Neural cell (in vitro differentiated cells): Measurements from ENCODE around the gene GADL1. TPM values are rescaled to one million over a fixed set of nuclear protein-coding genes. Genes with fewer than 3 reads are reported as not detected.

Experiments
- H2AFZ ChIP-seq: fragments of 200-600, 300-800 bp; sonication (generic), shearing (Covaris generic); 2 replicates; pipeline ENCODE4 v1.6.0; 2014; ENCODE audit warnings: low read depth, mild to moderate bottlenecking, antibody characterized with exemption, low read length, moderate library complexity
- H3F3A ChIP-seq: fragments of 200-600 bp; shearing (Covaris generic); 2 replicates; pipeline ENCODE4 v1.6.1; 2016; ENCODE audit warnings: mild to moderate bottlenecking, moderate library complexity, mixed read lengths, antibody characterized with exemption, low read length; ENCODE audit not compliant: insufficient read depth, poor library complexity, severe bottlenecking
- H3K27ac ChIP-seq: fragments of 200-600, 300-800 bp; sonication (generic), shearing (Covaris generic); 2 replicates; pipeline ENCODE4 v1.5.1; 2014; ENCODE audit warnings: mild to moderate bottlenecking, low read length, moderate library complexity
- H3K27me3 ChIP-seq: fragments of 300-800, 200-600 bp; sonication (generic), shearing (Covaris generic); 2 replicates; pipeline ENCODE4 v1.6.0; 2014; ENCODE audit warnings: mild to moderate bottlenecking, low read depth, low read length, moderate library complexity; ENCODE audit not compliant: insufficient read depth
- H3K36me3 ChIP-seq: fragments of 300-800, 200-600 bp; sonication (generic), shearing (Covaris generic); 2 replicates; pipeline ENCODE4 v1.5.1; 2014; ENCODE audit warnings: mild to moderate bottlenecking, antibody characterized with exemption, low read length, moderate library complexity; ENCODE audit not compliant: insufficient read depth
- H3K4me2 ChIP-seq: fragments of 300-800, 200-600 bp; sonication (generic), shearing (Covaris generic); 2 replicates; pipeline ENCODE4 v1.6.0; 2014; ENCODE audit warnings: mild to moderate bottlenecking, low read length
- H3K4me3 ChIP-seq: fragments of 300-800, 200-600 bp; sonication (generic), shearing (Covaris generic); 2 replicates; pipeline ENCODE4 v1.5.1; 2014; ENCODE audit warnings: mild to moderate bottlenecking, low read length, moderate library complexity
- H3K79me2 ChIP-seq: fragments of 200-600 bp; shearing (Covaris generic); replicated peaks from 2 replicates; pipeline ENCODE4 v1.6.0; 2014; ENCODE audit warnings: mild to moderate bottlenecking, low read length, moderate library complexity; ENCODE audit not compliant: insufficient read depth
- H3K9ac ChIP-seq: fragments of 300-800, 200-600 bp; sonication (generic), shearing (Covaris generic); 2 replicates; pipeline ENCODE4 v1.6.1; 2016; ENCODE audit warnings: mild to moderate bottlenecking, low read length, mixed read lengths
- H3K9me2 ChIP-seq: fragments of 200-600 bp; shearing (Covaris generic); 2 replicates; pipeline ENCODE4 v1.6.1; 2016; ENCODE audit warnings: mild to moderate bottlenecking, low read length, mixed read lengths; ENCODE audit not compliant: insufficient read depth
- H3K9me3 ChIP-seq: fragments of 200-600, 300-800 bp; sonication (generic), shearing (Covaris generic); 2 replicates; pipeline ENCODE4 v1.6.1; 2016; ENCODE audit warnings: mild to moderate bottlenecking, mixed run types, low read length, moderate library complexity, mixed read lengths
- H4K20me1 ChIP-seq: fragments of 200-600 bp; shearing (Covaris generic); 2 replicates; pipeline ENCODE4 v1.6.1; 2016; ENCODE audit warnings: mild to moderate bottlenecking, mixed run types; ENCODE audit not compliant: insufficient read depth
- CTCF ChIP-seq: fragments of 450-650 bp; IDR thresholded peaks from 2 replicates; pipeline ENCODE4 v1.5.1; 2014; ENCODE audit warnings: antibody characterized with exemption, mild to moderate bottlenecking, moderate library complexity; ENCODE audit not compliant: poor library complexity, severe bottlenecking
- EP300 ChIP-seq: fragments of 450-650 bp; conservative IDR thresholded peaks from 2 replicates; pipeline ENCODE4 v1.6.1; 2014; ENCODE audit warnings: antibody characterized with exemption, mild to moderate bottlenecking, moderate library complexity; ENCODE audit not compliant: poor library complexity, severe bottlenecking
- EZH2 ChIP-seq: fragments of 200-600, 300-800 bp; shearing (Covaris generic), sonication (generic); IDR thresholded peaks from 2 replicates; pipeline ENCODE4 v1.6.1; 2014; ENCODE audit warnings: antibody characterized with exemption, low read length, borderline replicate concordance, mild to moderate bottlenecking; ENCODE audit not compliant: insufficient read depth, poor library complexity, severe bottlenecking
- MXI1 ChIP-seq: fragments of 450-650 bp; conservative IDR thresholded peaks from 2 replicates; pipeline ENCODE4 v1.6.1; 2014; ENCODE audit warnings: antibody characterized with exemption, mild to moderate bottlenecking; ENCODE audit not compliant: poor library complexity, severe bottlenecking
- POLR2AphosphoS5 ChIP-seq: IDR thresholded peaks from 2 replicates; pipeline ENCODE4 v1.6.1; 2012
- RAD21 ChIP-seq: fragments of 450-650 bp; conservative IDR thresholded peaks from 2 replicates; pipeline ENCODE4 v1.6.1; 2014; ENCODE audit warnings: antibody characterized with exemption, mild to moderate bottlenecking, moderate library complexity
- REST ChIP-seq: IDR thresholded peaks from 2 replicates; pipeline ENCODE4 v1.6.1; 2012; ENCODE audit warnings: borderline replicate concordance
- SMC3 ChIP-seq: fragments of 450-650 bp; conservative IDR thresholded peaks from 2 replicates; pipeline ENCODE4 v1.6.1; 2014; ENCODE audit warnings: antibody characterized with exemption, mild to moderate bottlenecking, moderate library complexity; ENCODE audit not compliant: poor library complexity
- TAF1 ChIP-seq: IDR thresholded peaks from 2 replicates; pipeline ENCODE4 v1.6.1; 2012; ENCODE audit warnings: low read depth
- polyA plus RNA-seq: library from polyadenylated mRNA; depleted of rRNA; stranded (reverse); fragments of >200 nt; gene quantifications from 2 replicates; pipeline ENCODE4 v1.2.3, GENCODE V29; 2014

Gene GADL1
- polyA plus RNA-seq, 1 donor from 2014 or later, result not detected

- no peaks in the 10 kb centered on the region for H3F3A ChIP-seq
- no peaks in the 10 kb centered on the region for H3K9me2 ChIP-seq
- no peak overlapping the region for H2AFZ ChIP-seq
- H3K9ac ChIP-seq, result no peak overlapping the region
- no peaks in the 10 kb centered on the region for H3K36me3 ChIP-seq
- no peak overlapping the region for H3K4me3 ChIP-seq
- H3K79me2 ChIP-seq, result no peaks in the 10 kb centered on the region
- TF ChIP-seq TAF1 (no peak), MXI1 (no peak), EZH2 (no peak), CTCF (no peak), EP300 (no peak), POLR2AphosphoS5 (no peak), RAD21 (no peak), SMC3 (no peak), REST (no peak)
- no peaks in the 10 kb centered on the region for H3K9me3 ChIP-seq
- no peaks in the 10 kb centered on the region for H4K20me1 ChIP-seq
- no peak overlapping the region for H3K27ac ChIP-seq
- no peak overlapping the region for H3K4me2 ChIP-seq
- H3K27me3 ChIP-seq, result no peaks in the 10 kb centered on the region
Measured at GRCh38 chr3:30756218-30756617, 138.2 kb downstream of the GADL1 start.

- Histone ChIP-seq H3K27ac (no peak overlapping the region), H3K9ac (no peak overlapping the region), H3K9me2 (no peaks in the 10 kb centered on the region), H3K4me3 (no peak overlapping the region), H3K36me3 (no peaks in the 10 kb centered on the region), H2AFZ (no peak overlapping the region), H3K9me3 (no peaks in the 10 kb centered on the region), H3K79me2 (no peaks in the 10 kb centered on the region), H3F3A (no peaks in the 10 kb centered on the region), H4K20me1 (no peaks in the 10 kb centered on the region), H3K27me3 (no peaks in the 10 kb centered on the region), H3K4me2 (no peak overlapping the region)
- TF ChIP-seq SMC3, result no peak
- TF ChIP-seq MXI1, result no peak
- TF ChIP-seq TAF1, result no peak
Measured at GRCh38 chr3:30754426-30754825, 140.0 kb downstream of the GADL1 start.

GRCh38 chr3:30753766-30754165 lies 140.7 kb downstream of the GADL1 start:
- H3K36me3 ChIP-seq, result no peaks in the 10 kb centered on the region
- no peak overlapping the region for H3K4me3 ChIP-seq
- H3F3A ChIP-seq, result no peaks in the 10 kb centered on the region
- no peak overlapping the region for H2AFZ ChIP-seq
- H3K9me2 ChIP-seq, result no peaks in the 10 kb centered on the region
- H3K27me3 ChIP-seq, result no peaks in the 10 kb centered on the region
- H4K20me1 ChIP-seq, result no peaks in the 10 kb centered on the region
- no peaks in the 10 kb centered on the region for H3K9me3 ChIP-seq
- no peaks in the 10 kb centered on the region for H3K79me2 ChIP-seq
- no peak overlapping the region for H3K27ac ChIP-seq
- TF ChIP-seq POLR2AphosphoS5 (no peak), MXI1 (no peak), EP300 (no peak), RAD21 (no peak), SMC3 (no peak), REST (no peak), EZH2 (no peak)
- no peak overlapping the region for H3K4me2 ChIP-seq
- H3K9ac ChIP-seq, result no peak overlapping the region
